ENCODE measurements around the gene TSPYL1.
"Not testable (repeated sequence)": the region's sequence is repeated elsewhere in the genome, so short reads cannot be mapped to it uniquely, and the experiment has no call there.

Gene TSPYL1

DNA sequence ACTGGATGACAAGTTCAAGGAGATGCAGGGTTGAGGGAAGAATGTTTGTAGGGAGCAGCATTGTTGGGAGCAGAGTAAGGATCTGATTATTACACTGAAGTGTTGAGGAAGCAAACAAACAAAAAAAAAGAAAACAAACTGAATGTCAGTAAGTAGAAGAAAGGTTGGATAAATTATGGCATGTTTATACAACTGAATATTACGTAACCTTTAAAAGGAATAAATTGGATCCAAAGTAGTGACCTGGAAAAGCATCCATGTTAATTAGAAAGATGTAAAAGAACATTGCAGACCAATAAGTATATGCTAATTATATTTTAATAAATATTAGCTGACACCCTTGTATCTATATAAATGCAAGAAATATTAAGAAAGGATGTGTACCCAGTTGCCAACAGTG lies 12.8 kb upstream of the TSPYL1 start:
- DNase-seq, result no peak

DNA sequence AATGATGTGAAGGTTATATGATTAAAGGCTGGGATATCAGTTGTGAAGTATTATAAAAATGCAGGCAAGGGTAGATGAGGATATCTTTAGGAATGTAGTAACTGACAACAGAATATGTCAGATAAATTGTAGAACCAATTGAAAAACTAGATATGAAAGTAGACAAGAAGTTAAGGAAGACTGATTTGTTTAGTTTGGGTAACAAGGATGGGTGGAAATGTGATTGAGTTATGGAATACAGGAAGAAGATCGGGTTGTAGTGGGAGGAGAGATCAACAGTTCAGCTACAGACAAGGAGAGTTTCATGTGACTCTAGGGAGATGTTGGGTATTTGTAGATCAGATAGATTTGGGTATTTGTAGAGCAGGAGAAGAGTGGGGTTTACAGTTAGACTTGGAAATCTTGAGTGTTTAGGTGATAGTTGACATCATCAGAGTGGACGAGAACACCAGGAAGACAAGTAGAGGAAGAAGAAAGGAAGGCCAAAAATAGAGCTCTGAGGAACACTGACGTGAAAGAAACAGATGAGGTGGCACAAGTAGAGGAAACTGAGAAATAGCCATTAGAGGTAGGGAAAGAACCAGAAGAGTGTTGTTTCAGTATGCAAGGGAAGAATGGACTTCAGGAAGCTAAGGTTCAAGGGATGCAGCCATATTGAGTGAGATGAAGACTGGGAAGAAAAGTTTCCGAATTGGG lies 12.1 kb upstream of the TSPYL1 start:
- no peak for DNase-seq

DNA sequence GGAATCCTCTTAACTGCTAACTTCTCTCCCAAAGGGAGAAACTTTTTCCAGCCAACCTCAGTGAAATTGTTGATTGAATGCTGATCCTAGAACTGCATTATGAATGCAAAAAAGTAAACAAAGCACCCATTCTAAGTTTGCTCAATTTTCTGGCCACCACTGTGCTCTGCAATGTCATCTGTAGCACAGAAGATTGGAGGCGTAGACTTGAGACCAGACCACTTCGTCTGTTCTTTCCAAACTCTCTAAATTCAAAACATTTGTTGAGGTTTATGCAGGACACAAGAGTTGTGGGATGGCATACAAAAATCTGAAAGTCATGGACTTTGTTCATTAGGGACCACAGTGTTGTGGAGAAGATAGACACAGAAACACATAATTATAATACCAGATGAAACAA lies 11.1 kb upstream of the TSPYL1 start:
- DNase-seq, result no peak

DNA sequence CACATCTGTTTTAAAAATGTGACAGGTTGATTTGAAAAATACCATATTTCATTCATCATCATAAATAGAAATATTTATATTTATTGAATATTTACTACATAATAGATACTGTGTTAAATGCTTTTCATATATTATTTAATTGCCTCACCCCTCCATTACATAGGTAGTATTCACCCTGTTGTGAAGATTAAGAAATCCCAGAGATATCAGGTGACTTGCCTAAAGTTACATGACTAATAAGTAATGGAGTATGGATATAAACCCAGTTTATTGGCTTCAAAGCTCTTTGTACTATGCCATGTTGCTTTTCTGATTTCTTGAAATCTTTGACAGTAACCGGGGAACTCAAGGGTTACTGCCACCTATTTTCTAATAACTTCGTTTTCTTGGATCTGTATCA lies 10.1 kb upstream of the TSPYL1 start:
- DNase-seq, result no peak

DNA sequence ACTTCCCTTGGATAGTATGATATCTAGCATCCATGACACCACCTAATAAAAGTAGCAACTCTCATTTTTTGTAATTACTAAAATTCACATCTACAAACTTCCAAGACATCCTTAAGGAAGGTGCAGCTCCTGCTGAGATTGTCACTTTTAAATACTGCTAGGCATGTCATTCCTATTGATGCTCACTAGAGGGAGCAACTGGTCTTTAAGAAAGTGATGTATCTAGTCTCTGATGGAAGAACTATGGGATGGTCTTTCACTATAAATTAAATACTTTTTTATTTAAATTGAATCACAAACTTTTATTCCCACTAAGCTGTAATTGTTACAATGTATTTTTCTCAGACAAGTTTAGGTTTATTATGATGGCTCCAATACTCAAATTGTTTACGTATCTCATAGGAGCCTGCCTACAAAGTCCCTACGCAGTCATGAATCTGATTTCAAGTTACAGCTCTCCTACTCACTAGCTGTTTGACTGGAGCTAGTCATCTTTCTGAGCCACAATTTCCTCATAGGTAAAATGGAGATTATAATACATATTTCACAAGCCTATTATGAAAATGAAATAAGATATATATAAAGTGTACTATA lies 8.1 kb upstream of the TSPYL1 start:
- peak; percentile 57 for DNase-seq

DNA sequence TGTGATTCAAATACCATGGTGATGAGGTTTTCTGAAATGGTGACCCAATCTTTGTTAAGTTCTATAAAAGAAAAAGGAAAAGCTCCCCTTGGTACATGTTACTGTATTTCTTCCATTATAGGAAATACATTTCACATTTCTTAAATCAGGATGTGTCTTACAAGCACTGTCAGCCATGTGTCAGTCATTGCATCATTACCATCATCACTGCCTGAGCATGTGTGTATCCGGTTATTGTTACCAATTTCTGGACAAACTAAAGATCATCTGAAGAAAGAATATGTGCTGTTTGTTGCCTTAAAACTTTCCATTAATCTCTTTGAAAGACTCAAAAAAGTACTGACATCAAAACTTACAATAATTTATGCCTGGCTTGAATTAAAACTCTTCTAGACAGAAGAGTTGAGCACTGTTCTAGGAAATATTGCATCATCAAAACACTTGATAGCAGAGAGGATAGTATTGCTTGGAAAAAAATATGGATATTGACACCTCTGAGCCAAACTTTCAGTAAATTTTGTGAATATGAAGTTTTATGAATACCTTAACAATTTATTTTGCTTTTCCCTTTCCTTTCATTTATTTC lies 7.1 kb upstream of the TSPYL1 start:
- DNase-seq, result no peak

DNA sequence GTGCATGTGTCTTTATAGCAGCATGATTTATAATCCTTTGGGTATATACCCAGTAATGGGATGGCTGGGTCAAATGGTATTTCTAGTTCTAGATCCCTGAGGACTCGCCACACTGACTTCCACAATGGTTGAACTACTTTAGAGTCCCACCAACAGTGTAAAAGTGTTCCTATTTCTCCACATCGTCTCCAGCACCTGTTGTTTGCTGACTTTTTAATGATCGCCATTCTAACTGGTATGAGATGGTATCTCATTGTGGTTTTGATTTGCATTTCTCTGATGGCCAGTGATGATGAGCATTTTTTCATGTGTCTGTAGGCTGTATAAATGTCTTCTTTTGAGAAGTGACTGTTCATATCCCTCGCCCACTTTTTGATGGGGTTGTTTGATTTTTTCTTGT lies 5.3 kb upstream of the TSPYL1 start:
- not testable (repeated sequence) for DNase-seq

DNA sequence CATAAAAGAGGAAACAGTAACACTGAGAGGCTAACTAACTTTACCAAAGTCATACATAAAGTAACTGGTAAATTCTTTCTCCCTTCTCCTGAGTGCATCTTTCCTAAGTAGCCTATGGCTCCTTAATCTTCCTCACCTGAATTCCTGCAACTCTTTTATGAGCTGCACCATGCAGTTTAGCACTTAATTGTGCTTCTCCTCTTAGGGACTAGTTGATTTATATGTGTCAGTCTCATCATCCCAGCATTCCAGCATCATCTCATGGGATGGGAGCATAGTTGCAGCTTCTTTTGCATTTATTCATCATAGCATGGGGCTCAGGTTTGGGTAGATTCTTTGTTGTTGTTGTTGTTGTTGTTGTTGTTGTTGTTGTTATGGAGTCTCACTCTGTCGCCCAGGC lies 3.5 kb upstream of the TSPYL1 start:
- no peak for DNase-seq

DNA sequence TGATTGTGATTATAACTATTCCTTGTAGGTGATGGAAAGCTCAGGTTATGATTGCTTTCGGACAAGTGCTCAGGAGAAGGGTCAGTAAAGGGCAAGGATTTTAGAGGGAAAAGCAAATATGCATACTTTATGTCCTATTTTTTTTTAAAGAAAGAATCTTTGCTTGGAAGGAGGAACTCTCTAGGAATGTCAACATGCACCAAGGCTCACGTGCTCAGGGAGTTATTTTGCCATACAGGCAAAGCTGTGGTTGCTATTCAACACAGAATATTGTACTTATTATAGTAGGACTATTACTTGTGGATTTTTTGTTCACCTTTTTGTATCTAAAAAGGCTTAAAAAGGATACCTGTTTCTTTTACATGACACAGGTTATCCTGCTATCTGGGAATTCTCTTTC lies 3.0 kb upstream of the TSPYL1 start:
- DNase-seq, result no peak

DNA sequence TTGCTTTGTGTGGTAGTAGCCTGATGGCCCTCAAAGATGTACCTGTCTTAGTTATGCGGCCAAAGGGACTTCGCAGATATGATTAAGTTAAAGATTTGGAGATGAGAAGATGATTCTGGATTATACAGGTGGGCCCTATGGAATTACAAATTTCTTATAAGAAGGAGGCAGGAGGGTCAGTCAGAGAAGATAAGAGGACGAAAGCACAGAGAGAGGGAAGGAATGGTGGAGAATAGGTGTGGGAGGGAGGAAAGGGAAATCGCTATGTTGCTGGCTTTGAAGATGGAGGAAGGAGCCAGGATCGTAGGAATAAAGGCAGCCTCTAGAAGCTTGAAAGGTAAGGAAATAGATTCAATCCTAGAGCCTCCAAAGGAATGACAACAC lies 1.2 kb upstream of the TSPYL1 start:
- DNase-seq, result no peak

DNA sequence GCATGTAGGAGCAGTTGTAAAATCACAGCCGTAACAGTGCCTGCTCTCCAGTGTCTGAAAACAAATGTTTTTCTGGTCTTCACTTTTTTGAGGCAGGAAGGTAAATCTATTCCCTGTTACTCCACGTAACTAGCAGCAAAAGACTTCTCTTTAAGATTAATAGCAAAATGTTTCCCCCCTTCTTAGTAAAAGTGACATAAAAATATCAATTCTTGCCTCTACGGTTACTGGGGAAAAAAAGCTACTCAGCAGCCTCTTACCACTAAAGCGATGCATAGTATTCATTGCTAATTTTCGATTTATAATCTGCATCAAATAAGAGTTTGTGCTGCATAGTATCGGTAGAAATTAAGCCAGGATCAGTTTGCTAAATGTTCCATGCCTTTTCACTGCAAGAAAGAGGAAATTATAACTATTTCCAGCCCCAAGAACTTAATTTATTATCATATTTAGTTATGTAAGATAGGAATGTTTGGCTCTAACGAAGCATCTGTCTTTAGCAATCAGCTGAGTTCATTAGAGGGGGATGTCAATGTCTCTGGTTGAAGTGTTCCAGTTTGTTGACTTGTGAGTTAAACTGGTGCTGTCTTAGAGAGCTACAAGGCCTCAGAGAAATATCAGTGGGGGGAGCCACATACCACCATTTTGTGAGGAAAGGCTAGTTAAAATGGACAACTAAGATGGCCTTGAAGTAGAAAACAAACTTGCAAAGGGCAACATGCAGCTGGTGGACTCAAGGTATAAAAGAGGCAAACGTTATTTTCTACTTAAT lies 617 bp upstream of the TSPYL1 start:
- DNase-seq, result no peak

DNA sequence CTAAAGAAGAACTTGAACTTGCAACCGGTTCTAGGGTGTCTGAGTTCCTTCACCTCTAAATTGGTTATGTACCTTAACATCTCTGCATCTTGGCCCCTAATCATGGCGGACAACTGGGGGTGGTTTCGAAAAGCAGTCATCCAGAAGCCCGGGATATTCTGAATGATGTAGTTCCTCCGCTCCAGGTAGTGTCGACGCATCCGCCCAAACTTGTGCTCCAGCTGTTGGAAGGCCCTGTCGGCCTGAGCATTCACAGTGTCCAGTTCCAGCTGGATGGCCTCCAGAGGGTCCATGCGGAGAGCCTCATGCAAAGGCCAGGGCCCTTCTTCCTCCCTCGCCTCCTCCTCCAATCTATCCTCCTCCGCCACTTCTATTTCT lies 887 bp downstream of the TSPYL1 start:
- peak; percentile 13 for DNase-seq

DNA sequence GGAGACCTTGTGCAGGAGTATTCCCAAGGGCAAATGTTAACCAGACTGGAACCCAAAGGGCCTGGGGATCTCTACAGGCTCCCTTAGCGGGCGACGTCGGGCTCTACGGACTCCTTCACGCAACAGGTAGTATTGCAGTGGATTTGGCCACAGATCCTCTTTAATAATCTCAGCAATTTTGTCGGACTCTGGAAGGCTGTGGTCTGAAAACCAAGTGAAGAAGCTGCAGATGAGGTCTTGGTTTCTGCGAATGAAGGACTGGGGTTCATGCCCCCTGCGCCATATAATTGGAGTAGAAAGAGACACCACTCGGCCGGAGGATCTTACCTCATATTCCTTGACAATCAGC lies 1.3 kb downstream of the TSPYL1 start:
- no peak for DNase-seq

DNA sequence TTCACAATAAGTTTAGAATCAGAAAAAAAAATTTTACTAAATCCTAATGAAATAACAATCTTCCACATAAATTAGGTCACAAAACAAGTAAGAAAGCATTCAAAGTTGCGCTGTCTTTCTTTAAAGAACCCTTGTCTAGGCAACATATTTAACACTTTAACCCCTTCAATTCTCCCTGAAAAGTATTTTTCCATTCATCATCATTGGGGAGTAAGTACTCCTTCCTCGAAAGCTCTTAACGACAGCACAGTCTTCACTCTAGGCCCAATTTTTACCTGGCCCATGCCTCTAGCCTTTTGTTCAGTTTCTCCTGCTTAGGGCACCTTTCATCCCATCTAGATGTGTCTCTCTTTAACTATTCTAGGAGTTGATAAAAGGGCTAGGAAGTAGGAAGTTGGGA lies 2.6 kb downstream of the TSPYL1 start:
- no peak for DNase-seq

DNA sequence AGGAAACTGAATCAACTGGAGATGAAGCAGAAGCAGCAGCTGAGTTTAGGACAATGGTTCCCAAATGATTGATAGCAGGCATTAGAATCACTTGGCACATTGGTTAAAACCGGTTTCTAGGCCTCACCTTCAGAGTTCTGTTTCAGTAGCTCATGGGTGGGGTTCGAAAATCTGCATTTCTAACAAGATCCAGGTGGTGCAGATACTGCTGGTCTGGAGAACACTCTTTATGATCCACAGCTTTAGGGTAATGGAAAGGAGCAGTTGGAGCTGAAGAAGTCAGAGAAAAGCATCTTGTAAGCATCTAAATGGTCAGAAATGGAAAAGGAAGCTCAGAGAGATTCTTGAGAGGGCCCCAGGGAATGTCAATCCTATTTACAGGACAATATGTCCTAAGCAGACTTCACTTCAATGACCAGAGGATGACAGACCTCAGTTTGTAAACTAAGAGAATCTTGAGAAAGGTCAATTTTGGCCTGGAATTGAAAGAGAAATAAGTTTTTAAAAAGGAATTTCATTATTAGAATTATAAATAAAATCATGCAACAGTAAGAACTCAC lies 8.5 kb downstream of the TSPYL1 start:
- no peak for DNase-seq

DNA sequence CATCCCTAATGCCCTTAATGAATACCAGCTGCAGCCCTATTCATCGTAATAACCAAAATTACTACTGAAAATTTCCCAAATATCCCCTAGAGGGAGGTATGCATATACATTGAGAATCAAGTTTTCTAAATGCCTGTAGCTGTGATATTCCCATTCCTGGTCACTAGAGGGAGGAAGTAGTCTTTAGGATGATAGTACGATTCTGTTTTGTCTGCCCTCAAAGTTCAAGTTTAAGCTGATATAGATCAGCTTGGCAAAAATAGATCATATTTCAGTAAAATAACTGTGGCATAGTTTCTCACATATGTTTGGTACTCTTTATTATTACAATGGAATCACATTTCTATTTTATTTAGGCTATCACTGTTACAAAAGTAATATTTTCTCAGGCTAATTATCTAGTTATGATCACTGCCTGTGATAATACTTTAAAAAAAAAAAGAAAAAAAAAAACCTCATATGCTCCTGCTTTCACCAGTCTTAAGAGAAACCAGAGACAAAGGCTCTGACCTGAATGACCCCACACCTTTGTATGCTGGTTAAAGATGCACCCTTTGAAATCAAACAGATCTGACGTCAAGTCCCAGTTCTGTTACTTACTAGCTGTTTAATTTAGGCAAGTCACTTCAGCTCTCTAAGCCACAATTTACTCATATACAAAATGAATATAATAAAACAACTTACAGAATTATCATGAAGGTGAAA lies 11.0 kb downstream of the TSPYL1 start:
- peak; percentile 72 for DNase-seq

DNA sequence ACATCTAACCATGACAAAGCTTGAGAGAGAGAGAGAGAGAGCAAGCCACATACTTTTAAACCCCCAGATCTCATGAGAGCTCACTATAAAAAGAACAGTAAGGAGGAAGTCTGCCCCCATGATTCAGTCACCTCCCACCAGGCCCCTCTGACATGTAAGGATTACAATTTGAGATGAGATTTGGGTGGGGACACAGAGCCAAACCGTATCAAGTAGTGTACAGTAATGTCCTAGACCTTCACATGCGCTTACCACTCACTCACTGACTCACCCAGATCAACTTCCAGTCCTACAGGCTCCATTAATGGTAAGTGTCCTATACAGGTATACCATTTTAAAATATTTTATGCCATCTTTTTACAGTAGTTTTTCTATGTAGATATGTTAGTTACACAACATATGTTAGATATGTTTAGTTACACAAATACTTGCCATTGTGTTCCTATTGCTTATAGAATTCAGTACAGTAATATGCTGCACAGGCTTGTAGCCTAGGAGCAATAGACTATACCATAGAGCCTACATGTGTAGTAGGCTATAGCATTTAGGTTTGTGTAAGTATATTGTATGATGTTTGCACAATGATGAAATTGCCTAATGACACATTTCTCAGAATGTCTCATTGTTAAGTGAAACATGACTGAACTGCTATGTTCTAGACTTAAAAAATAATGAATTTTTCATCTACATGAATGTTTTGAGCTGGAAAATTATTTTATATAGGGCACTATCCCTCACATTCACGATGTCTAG lies 11.7 kb downstream of the TSPYL1 start:
- no peak for DNase-seq

DNA sequence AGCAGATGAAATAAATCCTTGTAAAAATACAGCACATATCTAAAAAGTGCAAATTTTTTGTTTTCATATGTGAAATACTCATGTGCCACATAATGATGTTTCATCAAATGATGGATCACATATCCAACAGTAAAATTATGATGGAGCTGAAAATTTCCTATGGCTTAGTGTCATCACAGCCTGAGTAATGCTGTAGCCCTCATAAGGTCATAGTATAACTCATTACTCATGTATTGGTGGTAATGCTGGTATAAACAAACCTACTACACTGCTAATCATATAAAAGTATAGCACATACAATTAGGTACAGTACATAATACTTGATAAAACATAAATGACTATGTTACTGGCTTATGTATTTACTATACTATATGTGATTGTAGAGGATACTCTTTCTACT lies 12.9 kb downstream of the TSPYL1 start:
- no peak for DNase-seq

DNA sequence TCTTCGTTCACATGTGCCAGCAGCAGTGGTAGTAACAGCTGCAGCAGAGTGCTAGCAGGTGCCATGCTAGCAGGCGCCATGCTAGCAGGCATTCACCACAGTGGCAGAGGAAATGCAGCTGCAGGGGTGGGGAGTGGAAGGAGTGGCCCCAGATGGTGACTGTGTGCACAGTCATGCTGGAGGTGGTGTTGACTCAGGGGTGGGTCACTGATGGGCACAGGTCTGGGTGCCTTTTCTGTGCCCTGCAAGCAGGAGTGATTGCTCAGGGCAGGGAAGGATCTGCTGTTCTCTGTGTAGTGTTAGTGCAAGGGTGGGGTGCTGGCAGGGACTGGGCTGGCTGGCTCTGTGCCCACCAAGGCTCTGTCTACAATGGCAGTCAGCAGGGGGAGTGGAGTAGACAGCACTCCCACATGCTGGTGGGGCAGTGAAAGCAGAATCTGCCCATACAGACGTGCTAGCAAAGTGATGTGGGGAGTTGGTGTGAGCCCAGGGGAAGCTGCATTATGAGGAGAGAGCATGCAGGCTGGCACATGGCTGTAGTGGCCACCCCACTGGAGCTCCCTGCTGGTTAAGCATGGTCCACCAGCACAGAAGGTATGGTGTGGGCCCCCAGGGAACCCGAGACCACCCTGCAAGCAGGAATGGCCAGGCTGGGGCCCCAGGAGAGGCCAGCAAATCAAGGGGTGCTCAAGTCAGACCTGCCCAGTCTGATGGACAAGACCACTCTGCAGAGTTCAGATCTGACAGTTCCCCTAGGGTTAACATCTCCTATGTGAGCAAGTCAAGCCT lies 14.5 kb downstream of the TSPYL1 start:
- no peak for DNase-seq

DNA sequence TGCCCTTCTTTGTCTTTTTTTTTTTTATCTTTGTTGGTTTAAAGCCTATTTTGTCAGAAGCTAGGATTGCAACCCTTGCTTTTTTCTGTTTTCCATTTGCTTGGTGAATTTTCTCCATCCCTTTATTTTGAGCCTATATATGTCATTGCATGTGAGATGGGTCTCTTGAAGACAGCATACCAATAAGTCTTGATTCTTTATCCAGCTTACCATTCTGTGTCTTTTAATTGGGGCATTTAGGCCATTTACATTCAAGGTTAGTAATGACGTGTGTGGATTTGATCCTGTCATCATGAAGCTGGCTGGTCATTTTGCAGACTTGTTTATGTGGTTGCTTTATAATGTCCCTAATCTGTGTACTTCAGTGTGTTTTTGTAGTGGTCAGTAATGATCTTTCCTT lies 16.4 kb downstream of the TSPYL1 start:
- DNase-seq, result no peak

DNA sequence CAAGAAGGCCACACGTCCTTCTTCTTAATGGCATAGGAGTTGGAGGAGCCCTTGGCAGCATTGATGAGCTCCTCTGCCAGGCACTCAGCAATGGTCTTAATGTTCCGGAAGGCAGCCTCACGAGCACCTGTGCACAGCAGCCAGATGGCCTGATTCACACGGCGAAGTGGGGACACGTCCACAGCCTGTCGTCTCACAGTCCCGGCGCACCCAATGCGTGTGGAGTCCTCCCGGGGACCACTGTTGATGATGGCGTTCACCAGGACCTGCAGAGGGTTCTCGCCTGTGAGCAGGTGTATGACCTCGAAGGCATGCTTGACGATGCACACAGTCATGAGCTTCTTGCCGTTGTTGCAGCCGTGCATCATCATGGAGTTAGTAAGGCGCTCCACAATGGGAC lies 21.2 kb downstream of the TSPYL1 start:
- no peak for DNase-seq

DNA sequence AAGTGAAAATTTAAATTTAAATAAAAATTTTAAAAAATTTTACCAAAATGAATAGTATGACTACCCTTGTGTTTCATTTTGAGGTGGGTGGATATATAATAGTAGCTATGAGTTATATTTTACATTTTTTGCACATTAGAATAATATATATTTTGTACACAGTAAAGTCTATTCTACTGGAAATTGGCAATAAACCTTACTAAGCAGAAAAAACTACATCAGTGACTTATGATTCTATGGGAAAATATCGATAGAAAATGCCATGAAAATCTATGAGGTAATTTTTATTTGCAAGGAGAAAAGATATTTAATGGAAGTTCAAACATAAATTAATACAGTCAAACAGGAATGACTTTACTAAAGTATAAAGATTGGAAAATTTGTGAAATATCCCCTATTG lies 23.0 kb downstream of the TSPYL1 start:
- DNase-seq, result no peak
